ENCODE data around the gene PBX1. TPM values are rescaled to one million over a fixed set of nuclear protein-coding genes. Genes with fewer than 3 reads are reported as not detected.

PBX1 gene
- total RNA-seq, 2 donors from 2014 or later, result 33.3 to 37.4 TPM

DNA sequence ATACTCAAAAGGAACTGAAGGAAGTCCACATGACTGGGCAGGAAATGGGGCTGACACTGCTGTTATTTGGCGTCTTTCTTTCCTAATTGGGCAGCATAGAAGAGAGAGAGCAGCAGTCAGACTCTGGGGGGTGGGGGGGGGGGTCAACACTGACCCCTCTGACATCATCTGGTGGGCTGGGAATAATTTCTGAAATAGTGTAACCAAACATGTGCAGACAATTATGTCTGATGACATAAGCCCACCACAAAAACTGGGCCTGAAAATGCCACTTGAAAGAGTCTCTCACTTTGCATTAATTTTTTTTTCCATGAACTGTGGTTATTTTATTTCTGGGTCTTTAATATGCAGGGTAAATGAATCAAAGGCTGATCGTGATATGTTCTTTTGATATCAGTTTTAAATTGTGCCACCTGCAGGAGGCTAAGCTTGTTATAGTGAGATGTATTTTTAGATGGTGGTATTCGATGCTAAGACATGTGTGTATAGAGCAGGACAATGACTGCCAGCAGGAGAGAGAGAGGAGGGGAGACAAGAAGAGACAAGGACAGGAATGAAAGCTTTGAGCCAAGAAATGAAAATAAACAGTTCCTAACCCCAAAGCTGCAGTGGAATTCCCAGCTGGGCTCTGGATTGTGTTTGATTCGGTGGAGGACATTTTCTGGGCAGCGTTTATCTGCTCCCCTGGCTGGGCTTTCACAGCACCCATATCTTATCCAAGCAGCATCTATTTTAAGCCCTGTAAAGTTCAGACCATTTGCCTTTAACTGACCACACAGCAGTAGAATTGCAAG lies 264.7 kb downstream of the PBX1 start:
- H3K4me3 ChIP-seq, result no peak overlapping the region
- no peak for DNase-seq (ENCODE audit: low spot score)
- H3K9me3 ChIP-seq, result no peaks in the 10 kb centered on the region
- H3K27me3 ChIP-seq, result no peaks in the 10 kb centered on the region
- peaks cover 0 to 20% of the 10 kb centered on the region in 2 donors for H3K4me1 ChIP-seq
- peaks cover 13% of the 10 kb centered on the region for H3K36me3 ChIP-seq
- TF ChIP-seq, protein P1, sequence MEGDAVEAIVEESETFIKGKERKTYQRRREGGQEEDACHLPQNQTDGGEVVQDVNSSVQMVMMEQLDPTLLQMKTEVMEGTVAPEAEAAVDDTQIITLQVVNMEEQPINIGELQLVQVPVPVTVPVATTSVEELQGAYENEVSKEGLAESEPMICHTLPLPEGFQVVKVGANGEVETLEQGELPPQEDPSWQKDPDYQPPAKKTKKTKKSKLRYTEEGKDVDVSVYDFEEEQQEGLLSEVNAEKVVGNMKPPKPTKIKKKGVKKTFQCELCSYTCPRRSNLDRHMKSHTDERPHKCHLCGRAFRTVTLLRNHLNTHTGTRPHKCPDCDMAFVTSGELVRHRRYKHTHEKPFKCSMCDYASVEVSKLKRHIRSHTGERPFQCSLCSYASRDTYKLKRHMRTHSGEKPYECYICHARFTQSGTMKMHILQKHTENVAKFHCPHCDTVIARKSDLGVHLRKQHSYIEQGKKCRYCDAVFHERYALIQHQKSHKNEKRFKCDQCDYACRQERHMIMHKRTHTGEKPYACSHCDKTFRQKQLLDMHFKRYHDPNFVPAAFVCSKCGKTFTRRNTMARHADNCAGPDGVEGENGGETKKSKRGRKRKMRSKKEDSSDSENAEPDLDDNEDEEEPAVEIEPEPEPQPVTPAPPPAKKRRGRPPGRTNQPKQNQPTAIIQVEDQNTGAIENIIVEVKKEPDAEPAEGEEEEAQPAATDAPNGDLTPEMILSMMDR (IDR thresholded peaks at IDR 0.05), result no peak
- H3K27ac ChIP-seq, result peak overlapping the region; percentile 36 to 71

DNA sequence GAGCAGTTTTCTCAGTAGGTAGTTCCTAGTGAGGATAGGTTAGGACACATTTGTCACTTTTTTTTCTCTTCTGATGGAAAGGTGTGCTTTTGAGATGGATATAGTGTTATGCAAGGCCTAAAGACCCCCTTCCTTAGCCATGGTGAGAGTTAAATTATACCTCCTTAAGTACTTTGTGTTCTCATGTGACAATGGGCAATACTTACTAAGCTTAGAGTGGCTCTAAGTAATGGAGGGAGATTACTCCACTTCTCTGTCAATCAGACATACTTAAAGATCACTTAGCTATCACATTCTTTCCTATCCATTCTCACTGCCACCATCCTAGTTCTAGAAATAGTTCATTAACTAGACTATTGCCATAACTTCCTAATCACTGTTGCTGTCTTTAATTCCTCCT lies 265.6 kb downstream of the PBX1 start:
- Histone ChIP-seq H3K9me3 (no peaks in the 10 kb centered on the region), H3K4me3 (no peak overlapping the region), H3K27ac (peak overlapping the region; percentile 36 to 71), H3K4me1 (peaks cover 0 to 20% of the 10 kb centered on the region in 2 donors), H3K27me3 (no peaks in the 10 kb centered on the region), H3K36me3 (peaks cover 13% of the 10 kb centered on the region)
- TF ChIP-seq, protein P1 (IDR thresholded peaks at IDR 0.05), result no peak
- no peak for DNase-seq (ENCODE audit: low spot score)

- H3K9me3 ChIP-seq, result no peaks in the 10 kb centered on the region
- H3K27ac ChIP-seq, result no peak overlapping the region
- no peak overlapping the region for H3K4me3 ChIP-seq
- no peak for DNase-seq (ENCODE audit: low spot score)
- H3K36me3 ChIP-seq, result no peaks in the 10 kb centered on the region
- H3K27me3 ChIP-seq, result no peaks in the 10 kb centered on the region
- H3K4me1 ChIP-seq, result no peaks in the 10 kb centered on the region
- TF ChIP-seq, protein P1 (IDR thresholded peaks at IDR 0.05), result no peak
These were observed 271.6 kb downstream of the PBX1 start for GRCh38 chr1:164830628-164831027.

- Histone ChIP-seq H3K4me1 (peaks cover 0 to 13% of the 10 kb centered on the region in 2 donors), H3K27ac (no peak overlapping the region), H3K4me3 (no peak overlapping the region), H3K9me3 (no peaks in the 10 kb centered on the region), H3K36me3 (no peaks in the 10 kb centered on the region), H3K27me3 (no peaks in the 10 kb centered on the region)
- TF ChIP-seq, protein P1 (IDR thresholded peaks at IDR 0.05), result no peak
- DNase-seq (ENCODE audit: low spot score), result no peak
These were observed 275.7 kb downstream of the PBX1 start for GRCh38 chr1:164834641-164835040.

- H3K4me1 ChIP-seq, result peaks cover 0 to 22% of the 10 kb centered on the region in 2 donors
- H3K27me3 ChIP-seq, result no peaks in the 10 kb centered on the region
- H3K27ac ChIP-seq, result peak overlapping the region in 1 of 2 donors; percentile 59
- TF ChIP-seq, protein P1 (IDR thresholded peaks at IDR 0.05), result no peak
- no peak for DNase-seq (ENCODE audit: low spot score)
- no peak overlapping the region for H3K4me3 ChIP-seq
- no peaks in the 10 kb centered on the region for H3K36me3 ChIP-seq
- no peaks in the 10 kb centered on the region for H3K9me3 ChIP-seq
These were observed 277.6 kb downstream of the PBX1 start for GRCh38 chr1:164836614-164837018.
